Subcutaneous adipose tissue (tissue), 4 donors: ENCODE data around the gene RRAGB. TPM values are rescaled to one million over a fixed set of nuclear protein-coding genes. Genes with fewer than 3 reads are reported as not detected.

Experiments
- total RNA-seq, 4 donors: library from RNA; depleted of rRNA; stranded (reverse); fragments of >200 nt; gene quantifications; one replicate each; pipeline ENCODE4 v1.1.0, GENCODE V29; 2016
- TF ChIP-seq, protein P1 (sequence below): fragments of 450-650 bp; IDR thresholded peaks from one replicate; pipeline ENCODE4 v1.5.1; 2016; ENCODE audit warnings: low read depth, mild to moderate bottlenecking, control low read depth, antibody characterized with exemption, moderate library complexity

RRAGB gene
- 10 to 100 TPM; 12.4 to 31.7 (median 22.2) TPM for total RNA-seq

GRCh38 chrX:55717521-55718497 lies at the start of gene RRAGB:
TSS of gene RRAGB (plus strand) at chrX:55717749. CDS start at chrX:55718328, 579 bp downstream.
- TF ChIP-seq, protein P1, sequence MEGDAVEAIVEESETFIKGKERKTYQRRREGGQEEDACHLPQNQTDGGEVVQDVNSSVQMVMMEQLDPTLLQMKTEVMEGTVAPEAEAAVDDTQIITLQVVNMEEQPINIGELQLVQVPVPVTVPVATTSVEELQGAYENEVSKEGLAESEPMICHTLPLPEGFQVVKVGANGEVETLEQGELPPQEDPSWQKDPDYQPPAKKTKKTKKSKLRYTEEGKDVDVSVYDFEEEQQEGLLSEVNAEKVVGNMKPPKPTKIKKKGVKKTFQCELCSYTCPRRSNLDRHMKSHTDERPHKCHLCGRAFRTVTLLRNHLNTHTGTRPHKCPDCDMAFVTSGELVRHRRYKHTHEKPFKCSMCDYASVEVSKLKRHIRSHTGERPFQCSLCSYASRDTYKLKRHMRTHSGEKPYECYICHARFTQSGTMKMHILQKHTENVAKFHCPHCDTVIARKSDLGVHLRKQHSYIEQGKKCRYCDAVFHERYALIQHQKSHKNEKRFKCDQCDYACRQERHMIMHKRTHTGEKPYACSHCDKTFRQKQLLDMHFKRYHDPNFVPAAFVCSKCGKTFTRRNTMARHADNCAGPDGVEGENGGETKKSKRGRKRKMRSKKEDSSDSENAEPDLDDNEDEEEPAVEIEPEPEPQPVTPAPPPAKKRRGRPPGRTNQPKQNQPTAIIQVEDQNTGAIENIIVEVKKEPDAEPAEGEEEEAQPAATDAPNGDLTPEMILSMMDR = no peak

DNA sequence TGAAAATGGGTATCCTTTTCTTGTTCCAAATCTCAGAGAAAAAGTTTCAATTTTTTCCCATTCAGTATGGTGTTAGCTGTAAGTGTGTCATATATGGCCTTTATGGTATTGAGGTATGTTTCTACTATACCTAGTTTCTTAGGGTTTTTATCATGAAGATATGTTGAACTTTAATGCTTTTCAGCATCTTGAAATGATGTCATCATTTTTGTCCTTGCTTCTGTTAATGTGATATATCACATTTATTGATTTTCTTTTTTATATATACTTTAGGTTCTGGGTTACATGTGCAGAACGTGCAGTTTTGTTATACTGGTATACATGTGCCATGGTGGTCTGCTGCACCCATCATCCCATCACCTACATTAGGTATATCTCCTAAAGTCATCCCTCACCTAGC lies 49.5 kb upstream of the RRAGB start:
- TF ChIP-seq, protein P1 = no peak

DNA sequence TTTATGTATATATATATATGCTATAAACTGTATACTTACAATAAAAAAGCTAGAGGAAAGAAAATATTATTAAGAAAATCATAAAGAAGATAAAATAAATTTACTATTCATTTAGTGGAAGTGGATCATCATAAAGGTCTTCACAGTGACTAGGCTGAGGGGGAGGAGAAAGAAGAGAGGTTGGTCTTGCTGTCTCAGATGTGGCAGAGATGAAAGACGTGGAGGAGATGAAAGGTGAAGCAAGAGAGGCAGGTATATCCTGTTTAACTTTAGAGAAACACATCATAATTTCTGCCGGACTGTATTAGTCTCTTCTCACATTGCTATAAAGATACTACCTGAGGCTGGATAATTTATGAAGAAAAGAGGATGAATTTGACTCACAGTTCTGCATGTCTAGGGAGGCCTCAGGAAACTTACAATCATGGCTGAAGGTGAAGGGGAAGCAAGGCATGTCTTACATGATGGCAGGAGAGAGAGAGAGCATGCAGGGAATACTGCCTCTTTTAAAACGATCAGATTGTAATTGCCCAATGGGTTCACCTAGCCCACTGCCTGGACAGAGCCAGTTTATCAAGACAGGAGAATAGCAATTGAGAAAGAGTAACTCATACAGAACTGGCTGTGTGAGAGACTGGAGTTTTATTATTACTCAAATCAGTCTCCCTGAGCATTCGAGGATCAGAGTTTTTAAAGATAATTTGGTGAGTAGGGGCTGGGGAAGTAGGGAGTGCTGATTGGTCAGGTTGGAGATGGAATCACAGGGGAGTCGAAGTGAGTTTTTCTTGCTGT lies 22.1 kb upstream of the RRAGB start:
- TF ChIP-seq, protein P1 = no peak

DNA sequence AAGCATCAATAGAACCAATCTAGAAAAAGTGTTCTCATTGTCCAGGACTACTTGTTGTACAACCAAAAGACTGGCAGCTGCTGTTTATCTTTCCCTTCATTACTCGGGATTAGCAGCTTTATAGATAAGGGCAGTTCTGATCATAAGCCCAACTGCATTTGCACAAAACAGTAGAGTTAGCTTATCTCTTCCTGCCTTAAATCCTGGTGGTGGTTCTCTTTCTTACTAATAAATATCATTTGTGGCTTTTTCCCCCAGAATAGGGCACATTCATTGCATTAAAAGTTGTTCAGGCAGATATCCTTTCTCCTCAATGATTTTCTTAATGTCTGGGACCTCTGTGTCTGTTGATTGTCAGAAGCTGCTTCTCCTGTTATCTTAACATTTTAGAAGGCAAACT lies 20.2 kb upstream of the RRAGB start:
- TF ChIP-seq, protein P1 = no peak

DNA sequence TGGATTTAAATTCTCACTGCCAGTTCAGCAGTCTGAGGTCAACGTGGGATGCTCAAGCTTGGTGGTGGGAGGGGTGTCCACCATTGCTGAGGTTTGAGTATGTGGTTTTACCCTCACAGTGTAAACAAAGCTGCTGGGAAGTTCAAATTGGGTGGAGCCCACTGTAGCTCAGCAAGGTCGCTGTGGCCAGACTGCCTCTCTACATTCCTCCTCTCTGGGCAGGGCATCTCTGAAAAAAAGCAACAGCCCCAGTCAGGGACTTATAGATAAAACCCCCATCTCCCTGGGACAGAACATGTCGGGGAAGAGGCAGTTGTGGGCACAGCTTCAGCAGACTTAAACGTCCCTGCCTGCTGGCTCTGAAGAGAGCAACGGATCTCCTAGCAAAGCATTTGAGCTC lies 14.9 kb upstream of the RRAGB start:
- TF ChIP-seq, protein P1 = no peak

DNA sequence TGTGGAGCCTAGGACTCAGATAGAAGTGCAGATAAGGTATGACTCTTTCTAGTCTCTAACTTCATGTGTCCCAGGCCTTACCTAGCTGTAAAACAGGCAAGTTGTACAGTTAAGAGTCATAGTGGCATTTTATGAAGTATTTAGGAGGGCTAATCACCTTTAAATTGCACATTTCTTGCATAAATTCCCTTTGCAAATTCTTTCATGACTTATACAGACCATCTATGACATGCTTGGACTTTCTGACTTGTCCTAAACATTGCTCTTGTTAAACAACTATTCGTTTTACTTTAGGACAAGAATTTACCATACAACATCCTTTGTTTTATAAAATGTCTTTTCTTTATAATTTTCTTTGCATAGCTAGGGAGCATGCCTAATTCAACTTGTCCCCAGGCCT lies 7.8 kb upstream of the RRAGB start:
- TF ChIP-seq, protein P1 = no peak

- TF ChIP-seq, protein P1 = no peak
Measured at GRCh38 chrX:55710701-55711100, 6.8 kb upstream of the RRAGB start.
